Liver (tissue), 9 donors: ENCODE measurements around the gene THOC7. TPM values are rescaled to one million over a fixed set of nuclear protein-coding genes. Genes with fewer than 3 reads are reported as not detected.

Source experiments
- DNase-seq: peaks from one replicate; pipeline ENCODE4 v3.0.0-alpha.2; 2017; ENCODE audit warnings: low spot score
- H3K27ac ChIP-seq, 2 donors: one replicate each; pipeline ENCODE4 v1.7.0; 2013; ENCODE audit warnings: inconsistent platforms in 2 of 2, low read length in 2 of 2, control low read depth in 1 of 2, low read depth in 1 of 2, mild to moderate bottlenecking in 1 of 2
- H3K27me3 ChIP-seq, 4 donors: one replicate each; pipeline versions ENCODE4 v1.6.1 to v1.7.0; 2013; ENCODE audit warnings: low read length in 3 of 4, inconsistent platforms in 1 of 4, mild to moderate bottlenecking in 1 of 4, moderate library complexity in 1 of 4; ENCODE audit not compliant: control insufficient read depth in 4 of 4, insufficient read depth in 4 of 4
- H3K36me3 ChIP-seq, 4 donors: one replicate each; pipeline versions ENCODE4 v1.6.1 to v1.7.0; 2013; ENCODE audit warnings: low read length in 3 of 4, mild to moderate bottlenecking in 3 of 4, low read depth in 1 of 4, moderate library complexity in 1 of 4; ENCODE audit not compliant: control insufficient read depth in 4 of 4, insufficient read depth in 3 of 4
- H3K4me1 ChIP-seq, 4 donors: one replicate each; pipeline versions ENCODE4 v1.6.1 to v1.7.0; 2013; ENCODE audit warnings: low read length in 3 of 4, mild to moderate bottlenecking in 3 of 4, moderate library complexity in 1 of 4; ENCODE audit not compliant: control insufficient read depth in 4 of 4, insufficient read depth in 4 of 4
- H3K4me3 ChIP-seq, 3 donors: one replicate each; pipeline versions ENCODE4 v1.6.1 to v1.7.0; 2013; ENCODE audit warnings: low read length in 3 of 3, control low read depth in 1 of 3, low read depth in 1 of 3, mild to moderate bottlenecking in 1 of 3
- H3K9ac ChIP-seq, 2 donors: one replicate each; pipeline ENCODE4 v1.7.0; 2013; ENCODE audit warnings: low read length in 2 of 2, mild to moderate bottlenecking in 2 of 2, moderate library complexity in 2 of 2, control low read depth in 1 of 2, low read depth in 1 of 2
- H3K9me3 ChIP-seq, 4 donors: one replicate each; pipeline versions ENCODE4 v1.6.1 to v1.7.0; 2013; ENCODE audit warnings: low read length in 3 of 4; ENCODE audit not compliant: control insufficient read depth in 4 of 4
- ATF3 ChIP-seq: IDR thresholded peaks from 2 replicates; pipeline ENCODE4 v1.6.1; 2016; ENCODE audit warnings: antibody characterized with exemption
- EGR1 ChIP-seq, 2 donors: IDR thresholded peaks; 2 replicates each; pipeline ENCODE4 v1.6.1; 2016 to 2018; ENCODE audit warnings: antibody characterized with exemption in 2 of 2, low read depth in 2 of 2
- FOXA1 ChIP-seq: IDR thresholded peaks from 2 replicates; pipeline ENCODE4 v1.6.1; 2016; ENCODE audit warnings: antibody characterized with exemption
- FOXA2 ChIP-seq: IDR thresholded peaks from 2 replicates; pipeline ENCODE4 v1.6.1; 2016; ENCODE audit warnings: antibody characterized with exemption
- GABPA ChIP-seq, 2 donors: IDR thresholded peaks in 1 of 2; conservative IDR thresholded peaks in 1 of 2; 2 replicates each; pipeline ENCODE4 v1.6.1; 2016; ENCODE audit warnings: antibody characterized with exemption in 2 of 2, mild to moderate bottlenecking in 1 of 2, moderate library complexity in 1 of 2
- HNF4A ChIP-seq, 2 donors: conservative IDR thresholded peaks; 2 replicates each; pipeline ENCODE4 v1.6.1; 2016; ENCODE audit warnings: antibody characterized with exemption in 2 of 2, mild to moderate bottlenecking in 2 of 2
- HNF4G ChIP-seq: IDR thresholded peaks from 2 replicates; pipeline ENCODE4 v1.6.1; 2016; ENCODE audit warnings: antibody characterized with exemption
- JUND ChIP-seq, 2 donors: IDR thresholded peaks; 2 replicates each; pipeline ENCODE4 v1.6.1; 2016; ENCODE audit warnings: antibody characterized with exemption in 2 of 2
- NR2F2 ChIP-seq: IDR thresholded peaks from 2 replicates; pipeline ENCODE4 v1.6.1; 2016; ENCODE audit warnings: antibody characterized with exemption
- RAD21 ChIP-seq, 2 donors: IDR thresholded peaks; 2 replicates each; pipeline ENCODE4 v1.6.1; 2016; ENCODE audit warnings: antibody characterized with exemption in 2 of 2, mild to moderate bottlenecking in 2 of 2
- REST ChIP-seq: IDR thresholded peaks from 2 replicates; pipeline ENCODE4 v1.6.1; 2016; ENCODE audit warnings: antibody characterized with exemption, mild to moderate bottlenecking
- RXRA ChIP-seq, 2 donors: IDR thresholded peaks; 2 replicates each; pipeline ENCODE4 v1.6.1; 2017 to 2018; ENCODE audit warnings: antibody characterized with exemption in 2 of 2, mild to moderate bottlenecking in 1 of 2
- SP1 ChIP-seq: IDR thresholded peaks from 2 replicates; pipeline ENCODE4 v1.6.1; 2018; ENCODE audit warnings: antibody characterized with exemption, mild to moderate bottlenecking
- TAF1 ChIP-seq: conservative IDR thresholded peaks from 2 replicates; pipeline ENCODE4 v1.6.1; 2016; ENCODE audit warnings: antibody characterized with exemption, mild to moderate bottlenecking
- WGBS: extraction: QIAGEN DNeasy Blood & Tissue Kit; methylation state at CpG from one replicate; pipeline ENCODE4 v1.1.7; 2013; 5-methylcytosine and 5-hydroxymethylcytosine counted together
- polyA plus RNA-seq, 2 donors: library from polyadenylated mRNA; stranded (reverse) in 1 of 2; unstranded in 1 of 2; fragments of 200-250 nt in 1 of 2; fragments of >200 nt in 1 of 2; fragmentation: Nextera tagmentation in 1 of 2; extraction: Ambion mirVana in 1 of 2; gene quantifications; one replicate each; pipeline versions ENCODE4 v1.2.1 to v1.2.3, GENCODE V29; 2013 to 2015
- total RNA-seq, 2 donors: library from RNA; depleted of rRNA; stranded (reverse); fragments of >200 nt; gene quantifications; one replicate each; pipeline ENCODE4 v1.2.3, GENCODE V29; 2014
- TF ChIP-seq, protein P1 (sequence below): fragments of 150-350 bp; IDR thresholded peaks from 2 replicates; pipeline ENCODE4 v1.5.1; 2017; ENCODE audit warnings: improper control_type of control experiment, low read depth, low read length; ENCODE audit not compliant: missing input control
- TF ChIP-seq, protein P2 (sequence below): IDR thresholded peaks from 2 replicates; pipeline ENCODE4 v1.6.1; 2016; ENCODE audit warnings: antibody characterized with exemption
- TF ChIP-seq, protein P3 (sequence below): IDR thresholded peaks from 2 replicates; pipeline ENCODE4 v1.6.1; 2016; ENCODE audit warnings: antibody characterized with exemption
- donor health status: healthy.
- donor health status: healthy.
- donor health status: healthy.
- donor health status: healthy.
- donor health status: healthy.

THOC7 gene
- total and polyA plus RNA-seq, 4 donors: 11.7 to 38.6 (median 23.0) TPM

DNA sequence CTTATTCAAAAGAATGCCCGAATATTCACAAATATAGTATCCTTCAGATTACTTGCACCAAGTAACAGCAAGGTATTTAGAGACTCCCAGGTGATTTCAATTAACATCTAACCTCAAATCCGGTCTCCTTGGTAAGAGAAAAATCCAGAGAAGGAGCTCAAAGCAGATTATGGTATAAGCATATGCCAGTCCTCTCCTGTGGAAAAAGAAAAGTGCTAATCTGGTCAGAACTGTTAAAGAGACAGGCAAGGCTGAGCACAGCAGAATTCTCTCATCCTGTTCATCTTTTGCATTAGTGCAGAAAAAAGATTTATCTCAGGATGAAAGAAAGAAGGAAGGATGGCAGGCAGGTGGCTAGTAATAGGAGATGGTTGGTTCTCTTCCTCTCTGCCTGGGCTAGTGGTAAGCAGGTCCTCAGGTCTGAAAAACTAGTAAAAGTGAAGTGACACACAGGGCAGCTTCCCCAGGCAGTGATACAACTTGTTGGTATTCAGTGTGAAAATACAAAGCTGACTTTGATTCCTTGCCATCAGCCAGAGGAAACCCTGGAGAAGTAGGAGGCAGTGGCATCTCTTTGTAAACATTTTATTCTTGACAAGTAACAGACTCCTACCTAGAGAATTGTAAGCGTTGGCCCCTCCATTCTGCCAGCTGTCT, 14.3 kb upstream of the THOC7 start:
- TF ChIP-seq HNF4G (no peak), EGR1 (IDR thresholded peaks at IDR 0.05; ENCODE audit: low read depth in 2 of 2) (no peak), RXRA (IDR thresholded peaks at IDR 0.05) (no peak), FOXA2 (no peak), REST (no peak), JUND (IDR thresholded peaks at IDR 0.05) (no peak), NR2F2 (no peak), GABPA (IDR thresholded peaks at IDR 0.05 in 1 of 2, conservative IDR thresholded peaks at IDR 0.05 in 1 of 2) (no peak), HNF4A (conservative IDR thresholded peaks at IDR 0.05) (no peak), SP1 (no peak), TAF1 (no peak), RAD21 (IDR thresholded peaks at IDR 0.05) (no peak), ATF3 (no peak), FOXA1 (no peak)
- TF ChIP-seq, protein P1, sequence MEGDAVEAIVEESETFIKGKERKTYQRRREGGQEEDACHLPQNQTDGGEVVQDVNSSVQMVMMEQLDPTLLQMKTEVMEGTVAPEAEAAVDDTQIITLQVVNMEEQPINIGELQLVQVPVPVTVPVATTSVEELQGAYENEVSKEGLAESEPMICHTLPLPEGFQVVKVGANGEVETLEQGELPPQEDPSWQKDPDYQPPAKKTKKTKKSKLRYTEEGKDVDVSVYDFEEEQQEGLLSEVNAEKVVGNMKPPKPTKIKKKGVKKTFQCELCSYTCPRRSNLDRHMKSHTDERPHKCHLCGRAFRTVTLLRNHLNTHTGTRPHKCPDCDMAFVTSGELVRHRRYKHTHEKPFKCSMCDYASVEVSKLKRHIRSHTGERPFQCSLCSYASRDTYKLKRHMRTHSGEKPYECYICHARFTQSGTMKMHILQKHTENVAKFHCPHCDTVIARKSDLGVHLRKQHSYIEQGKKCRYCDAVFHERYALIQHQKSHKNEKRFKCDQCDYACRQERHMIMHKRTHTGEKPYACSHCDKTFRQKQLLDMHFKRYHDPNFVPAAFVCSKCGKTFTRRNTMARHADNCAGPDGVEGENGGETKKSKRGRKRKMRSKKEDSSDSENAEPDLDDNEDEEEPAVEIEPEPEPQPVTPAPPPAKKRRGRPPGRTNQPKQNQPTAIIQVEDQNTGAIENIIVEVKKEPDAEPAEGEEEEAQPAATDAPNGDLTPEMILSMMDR: no peak
- TF ChIP-seq, protein P2, sequence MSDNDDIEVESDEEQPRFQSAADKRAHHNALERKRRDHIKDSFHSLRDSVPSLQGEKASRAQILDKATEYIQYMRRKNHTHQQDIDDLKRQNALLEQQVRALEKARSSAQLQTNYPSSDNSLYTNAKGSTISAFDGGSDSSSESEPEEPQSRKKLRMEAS: no peak
- TF ChIP-seq, protein P3, sequence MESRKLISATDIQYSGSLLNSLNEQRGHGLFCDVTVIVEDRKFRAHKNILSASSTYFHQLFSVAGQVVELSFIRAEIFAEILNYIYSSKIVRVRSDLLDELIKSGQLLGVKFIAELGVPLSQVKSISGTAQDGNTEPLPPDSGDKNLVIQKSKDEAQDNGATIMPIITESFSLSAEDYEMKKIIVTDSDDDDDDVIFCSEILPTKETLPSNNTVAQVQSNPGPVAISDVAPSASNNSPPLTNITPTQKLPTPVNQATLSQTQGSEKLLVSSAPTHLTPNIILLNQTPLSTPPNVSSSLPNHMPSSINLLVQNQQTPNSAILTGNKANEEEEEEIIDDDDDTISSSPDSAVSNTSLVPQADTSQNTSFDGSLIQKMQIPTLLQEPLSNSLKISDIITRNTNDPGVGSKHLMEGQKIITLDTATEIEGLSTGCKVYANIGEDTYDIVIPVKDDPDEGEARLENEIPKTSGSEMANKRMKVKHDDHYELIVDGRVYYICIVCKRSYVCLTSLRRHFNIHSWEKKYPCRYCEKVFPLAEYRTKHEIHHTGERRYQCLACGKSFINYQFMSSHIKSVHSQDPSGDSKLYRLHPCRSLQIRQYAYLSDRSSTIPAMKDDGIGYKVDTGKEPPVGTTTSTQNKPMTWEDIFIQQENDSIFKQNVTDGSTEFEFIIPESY: no peak
- Histone ChIP-seq H3K4me3 (no peak overlapping the region), H3K27ac (no peak overlapping the region), H3K27me3 (no peaks in the 10 kb centered on the region), H3K9me3 (no peaks in the 10 kb centered on the region), H3K4me1 (peaks cover 0 to 3% (median 0%) of the 10 kb centered on the region in 4 donors), H3K36me3 (no peaks in the 10 kb centered on the region), H3K9ac (no peak overlapping the region)
- DNase-seq: no peak
- 87% methylated on average over 3 of the region's 3 CpGs for WGBS
